PFSK-1 (cell line): ENCODE results near the gene PPM1K.

Experiments used
- FOXP2 ChIP-seq: optimal IDR thresholded peaks from 2 replicates; pipeline ENCODE3; 2011; ENCODE audit warnings: borderline replicate concordance, control low read depth, inconsistent platforms; ENCODE audit not compliant: insufficient read depth; ENCODE audit errors: extremely low read length, extremely low read depth
- POLR2AphosphoS5 ChIP-seq: IDR thresholded peaks from 2 replicates; pipeline ENCODE4 v1.6.1; 2012; ENCODE audit warnings: low read depth, mild to moderate bottlenecking, control low read depth, low read length, moderate library complexity
- SIN3A ChIP-seq: IDR thresholded peaks from 2 replicates; pipeline ENCODE4 v1.6.1; 2012; ENCODE audit warnings: mild to moderate bottlenecking, low read length, moderate library complexity, borderline replicate concordance; ENCODE audit not compliant: insufficient read depth
- TAF1 ChIP-seq: IDR thresholded peaks from 2 replicates; pipeline ENCODE4 v1.6.1; 2012; ENCODE audit warnings: low read length, control low read depth, borderline replicate concordance; ENCODE audit not compliant: insufficient read depth
- TF ChIP-seq, protein P1 (sequence below), 2 experiments: IDR thresholded peaks; 2 replicates each; pipeline versions ENCODE4 v1.6.1 to v1.8.0; 2011 to 2012; ENCODE audit warnings: low read depth in 2 of 2, low read length in 2 of 2, control low read depth in 1 of 2, inconsistent platforms in 1 of 2, mild to moderate bottlenecking in 1 of 2, moderate library complexity in 1 of 2; ENCODE audit not compliant: insufficient read depth in 1 of 2

The PPM1K gene

DNA sequence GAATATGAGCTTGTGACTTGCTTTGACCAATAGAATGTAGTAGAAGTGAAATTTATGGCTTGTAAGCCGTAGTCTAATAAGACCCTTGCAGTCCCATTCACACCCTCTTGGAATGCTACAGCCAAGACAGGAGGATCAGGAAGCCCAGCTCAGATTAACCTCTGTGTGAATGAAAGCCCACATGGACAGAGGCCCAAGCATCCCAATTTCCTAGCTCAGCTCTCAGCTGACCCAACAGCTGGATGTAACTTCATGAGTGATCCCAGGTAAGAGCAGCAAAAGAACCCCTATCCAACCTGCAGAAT is 12.8 kb upstream of the PPM1K start:
- TF ChIP-seq, protein P1, sequence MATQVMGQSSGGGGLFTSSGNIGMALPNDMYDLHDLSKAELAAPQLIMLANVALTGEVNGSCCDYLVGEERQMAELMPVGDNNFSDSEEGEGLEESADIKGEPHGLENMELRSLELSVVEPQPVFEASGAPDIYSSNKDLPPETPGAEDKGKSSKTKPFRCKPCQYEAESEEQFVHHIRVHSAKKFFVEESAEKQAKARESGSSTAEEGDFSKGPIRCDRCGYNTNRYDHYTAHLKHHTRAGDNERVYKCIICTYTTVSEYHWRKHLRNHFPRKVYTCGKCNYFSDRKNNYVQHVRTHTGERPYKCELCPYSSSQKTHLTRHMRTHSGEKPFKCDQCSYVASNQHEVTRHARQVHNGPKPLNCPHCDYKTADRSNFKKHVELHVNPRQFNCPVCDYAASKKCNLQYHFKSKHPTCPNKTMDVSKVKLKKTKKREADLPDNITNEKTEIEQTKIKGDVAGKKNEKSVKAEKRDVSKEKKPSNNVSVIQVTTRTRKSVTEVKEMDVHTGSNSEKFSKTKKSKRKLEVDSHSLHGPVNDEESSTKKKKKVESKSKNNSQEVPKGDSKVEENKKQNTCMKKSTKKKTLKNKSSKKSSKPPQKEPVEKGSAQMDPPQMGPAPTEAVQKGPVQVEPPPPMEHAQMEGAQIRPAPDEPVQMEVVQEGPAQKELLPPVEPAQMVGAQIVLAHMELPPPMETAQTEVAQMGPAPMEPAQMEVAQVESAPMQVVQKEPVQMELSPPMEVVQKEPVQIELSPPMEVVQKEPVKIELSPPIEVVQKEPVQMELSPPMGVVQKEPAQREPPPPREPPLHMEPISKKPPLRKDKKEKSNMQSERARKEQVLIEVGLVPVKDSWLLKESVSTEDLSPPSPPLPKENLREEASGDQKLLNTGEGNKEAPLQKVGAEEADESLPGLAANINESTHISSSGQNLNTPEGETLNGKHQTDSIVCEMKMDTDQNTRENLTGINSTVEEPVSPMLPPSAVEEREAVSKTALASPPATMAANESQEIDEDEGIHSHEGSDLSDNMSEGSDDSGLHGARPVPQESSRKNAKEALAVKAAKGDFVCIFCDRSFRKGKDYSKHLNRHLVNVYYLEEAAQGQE (IDR thresholded peaks at IDR 0.05; ENCODE audit: insufficient read depth in 1 of 2, low read depth in 2 of 2, low read length in 2 of 2) = no peak
- no peak for TF ChIP-seq SIN3A
- no peak for TF ChIP-seq TAF1
- no peak for TF ChIP-seq POLR2AphosphoS5
- no peak for TF ChIP-seq FOXP2

DNA sequence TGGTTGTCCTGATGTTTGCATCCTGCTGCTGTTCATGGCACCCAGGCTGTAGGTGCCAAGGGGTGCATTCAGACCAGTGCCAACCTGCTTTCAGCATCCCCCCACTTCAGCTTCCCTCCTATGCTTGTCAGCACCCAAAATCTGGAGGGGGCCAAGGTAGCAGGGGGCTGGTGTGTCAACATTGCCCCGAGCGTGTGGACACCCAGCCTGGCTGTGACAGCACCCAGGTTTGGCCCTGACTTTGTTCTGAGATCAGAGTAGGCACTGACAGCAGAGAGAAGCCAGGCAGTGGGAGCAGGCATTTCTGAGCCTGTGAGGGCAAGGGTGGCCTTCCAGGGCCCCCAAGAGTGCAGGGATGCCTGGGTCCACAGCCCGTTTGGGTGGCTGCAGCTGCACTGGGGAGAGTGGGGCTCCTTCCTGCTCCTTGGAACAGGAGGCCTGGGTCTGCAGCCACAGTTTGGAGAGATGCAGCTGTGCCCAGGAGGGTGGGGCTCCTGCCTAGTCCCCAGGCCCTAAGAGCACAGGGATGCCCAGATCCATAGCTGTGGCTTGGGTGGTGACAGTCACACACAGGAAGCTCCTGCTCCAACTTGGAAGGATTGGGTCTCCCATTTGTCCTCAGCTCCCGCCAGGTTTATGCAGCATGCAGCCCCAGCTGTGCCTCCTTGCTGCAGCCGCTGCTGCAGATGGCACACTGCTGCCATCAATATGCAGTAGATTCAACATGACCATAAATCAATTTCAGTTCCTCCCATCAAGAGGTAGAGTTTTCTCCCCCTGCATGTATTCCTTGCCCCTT is 12.3 kb upstream of the PPM1K start:
- TF ChIP-seq POLR2AphosphoS5 (no peak), TAF1 (no peak), FOXP2 (no peak), SIN3A (no peak)
- TF ChIP-seq, protein P1 (IDR thresholded peaks at IDR 0.05; ENCODE audit: insufficient read depth in 1 of 2, low read depth in 2 of 2, low read length in 2 of 2) = no peak

DNA sequence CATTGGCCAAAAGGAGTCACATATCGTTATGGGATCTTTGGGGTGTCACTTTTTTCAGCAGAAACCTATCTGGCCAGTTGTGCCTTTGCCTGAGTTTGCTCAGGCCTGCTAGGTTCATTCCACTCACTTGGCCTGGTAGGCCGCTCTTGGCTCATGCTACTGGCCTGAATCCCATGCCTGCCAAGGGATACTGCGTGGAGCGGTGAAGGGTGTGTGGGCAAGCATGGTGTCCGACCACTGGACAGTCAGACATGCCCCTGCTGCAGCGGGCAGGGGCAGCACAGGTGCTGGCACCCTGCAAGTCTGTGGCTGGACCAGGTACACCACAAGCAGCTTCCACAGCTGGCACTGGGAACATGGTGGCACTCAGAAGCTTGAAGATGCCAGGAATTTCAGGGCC is 11.3 kb upstream of the PPM1K start:
- TF ChIP-seq POLR2AphosphoS5 (no peak), TAF1 (no peak), FOXP2 (no peak), SIN3A (no peak)
- TF ChIP-seq, protein P1 (IDR thresholded peaks at IDR 0.05; ENCODE audit: insufficient read depth in 1 of 2, low read depth in 2 of 2, low read length in 2 of 2) = no peak

DNA sequence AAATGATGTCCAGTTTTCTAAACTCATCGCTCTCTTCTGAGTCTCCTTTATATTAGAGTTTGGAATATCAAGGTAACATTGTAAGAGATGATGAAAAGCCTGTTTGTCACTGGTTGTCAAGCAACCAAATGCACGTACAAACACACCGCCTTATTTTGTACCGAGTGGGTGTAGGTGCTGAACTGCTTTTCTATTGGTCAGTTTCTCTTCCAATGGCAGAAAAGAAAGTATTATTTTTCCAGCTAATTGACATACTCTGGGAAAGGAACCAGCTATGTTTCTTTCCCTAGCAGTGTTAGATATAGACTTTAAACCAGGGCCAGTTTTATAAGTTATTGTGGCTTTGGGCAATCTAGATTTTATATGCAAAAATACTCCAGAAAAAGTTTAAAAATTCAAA is 6.6 kb upstream of the PPM1K start:
- TF ChIP-seq FOXP2 (no peak), TAF1 (no peak), POLR2AphosphoS5 (no peak), SIN3A (no peak)
- TF ChIP-seq, protein P1 (IDR thresholded peaks at IDR 0.05; ENCODE audit: insufficient read depth in 1 of 2, low read depth in 2 of 2, low read length in 2 of 2) = no peak

DNA sequence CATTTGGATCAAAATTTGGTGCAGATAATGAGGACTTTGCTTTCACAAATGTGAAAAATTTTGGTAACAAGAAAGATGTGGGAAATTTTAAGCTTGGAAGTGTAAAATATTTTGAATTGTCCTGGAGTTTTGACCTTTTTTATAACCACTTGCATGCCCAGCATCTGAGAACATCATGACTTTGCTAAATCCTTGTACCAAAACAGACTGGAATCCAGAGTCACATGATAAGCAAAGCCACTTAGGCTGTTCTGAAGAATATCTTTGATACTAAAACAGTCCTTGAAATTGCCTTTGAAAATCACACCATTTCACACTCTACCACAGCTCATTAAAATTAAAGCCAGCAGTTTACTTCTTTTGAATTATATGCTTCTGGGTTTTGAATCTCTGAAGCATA is 2.5 kb upstream of the PPM1K start:
- TF ChIP-seq TAF1 (no peak), FOXP2 (no peak), SIN3A (no peak), POLR2AphosphoS5 (no peak)
- TF ChIP-seq, protein P1 (IDR thresholded peaks at IDR 0.05; ENCODE audit: insufficient read depth in 1 of 2, low read depth in 2 of 2, low read length in 2 of 2) = no peak
